ENCODE measurements around the gene FAM168A.
"Not testable (repeated sequence)": the region's sequence is repeated elsewhere in the genome, so short reads cannot be mapped to it uniquely, and the experiment has no call there.

FAM168A gene

GRCh38 chr11:73465023-73465675 is 132.8 kb downstream of the FAM168A start:
- DNase-seq = no peak

- DNase-seq = no peak
Measured at GRCh38 chr11:73464347-73464746, 133.6 kb downstream of the FAM168A start.

GRCh38 chr11:73463359-73463758 is 134.6 kb downstream of the FAM168A start:
- no peak for DNase-seq

- DNase-seq = peak; percentile 8 to 16
Measured at GRCh38 chr11:73461964-73462363, 135.9 kb downstream of the FAM168A start.

- no peak for DNase-seq
Measured at GRCh38 chr11:73461335-73461840, 136.5 kb downstream of the FAM168A start.

DNA sequence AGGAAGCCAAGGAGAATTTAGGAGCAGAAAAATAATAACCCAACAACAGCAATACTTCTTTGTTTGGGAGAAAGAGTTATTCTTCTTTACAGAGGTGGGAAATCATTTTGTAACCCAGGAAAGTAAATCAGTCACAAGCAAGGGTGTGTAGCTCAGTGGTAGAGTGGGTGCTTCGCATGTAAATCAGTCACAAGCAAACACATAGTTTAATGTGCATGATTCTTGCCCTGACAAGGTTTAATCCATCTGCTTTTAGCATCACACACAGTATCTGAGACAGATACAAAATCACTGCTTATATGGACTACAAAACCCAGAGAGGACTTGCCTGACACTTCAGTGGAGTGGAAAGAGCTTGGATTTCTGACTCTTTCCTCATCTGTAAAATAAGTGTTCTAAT is 139.7 kb downstream of the FAM168A start:
- no peak for DNase-seq

- no peak for DNase-seq
Measured at GRCh38 chr11:73454987-73455386, 142.9 kb downstream of the FAM168A start.

- no peak for DNase-seq
Measured at GRCh38 chr11:73453562-73453961, 144.3 kb downstream of the FAM168A start.

DNA sequence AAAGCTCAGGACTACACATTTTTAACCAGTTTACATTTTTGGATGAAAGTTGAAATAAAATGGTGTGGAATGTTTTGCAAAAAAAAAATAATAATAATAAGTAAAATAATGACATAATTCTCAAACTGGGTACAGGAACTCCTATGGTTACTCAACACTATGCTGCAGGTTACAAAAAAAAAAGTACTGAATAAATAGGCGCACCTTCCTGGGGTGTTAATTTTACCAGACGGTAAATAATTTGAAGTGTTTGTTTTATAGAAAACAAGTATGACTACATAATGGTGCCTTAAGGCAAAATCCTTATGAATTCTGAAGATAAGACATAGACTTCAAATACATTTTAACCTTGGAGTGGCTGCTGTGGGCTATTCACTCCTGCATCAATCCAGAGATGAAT is 145.2 kb downstream of the FAM168A start:
- no peak for DNase-seq

DNA sequence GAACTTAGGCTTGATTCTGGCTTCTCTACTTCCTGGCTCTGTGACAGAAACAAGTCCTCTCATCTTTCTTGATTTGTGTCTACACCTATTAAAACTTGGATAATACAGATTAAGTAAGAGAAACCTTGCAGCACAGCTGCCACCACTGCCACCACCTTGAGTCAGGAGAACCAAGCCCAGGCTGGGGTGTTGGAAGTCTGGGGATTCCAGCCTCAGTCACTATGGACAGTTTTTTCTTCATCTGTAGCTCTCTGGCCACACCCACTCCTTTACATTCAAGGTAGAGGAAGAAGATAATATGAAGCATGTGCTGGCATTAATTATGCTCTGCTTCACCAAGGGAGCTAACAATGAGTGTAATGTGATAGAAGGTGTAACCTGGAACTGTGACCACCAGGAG is 146.0 kb downstream of the FAM168A start:
- no peak for DNase-seq

- DNase-seq = no peak
Measured at GRCh38 chr11:73446766-73447165, 151.1 kb downstream of the FAM168A start.

GRCh38 chr11:73445980-73446379 is 151.9 kb downstream of the FAM168A start:
- no peak for DNase-seq

DNA sequence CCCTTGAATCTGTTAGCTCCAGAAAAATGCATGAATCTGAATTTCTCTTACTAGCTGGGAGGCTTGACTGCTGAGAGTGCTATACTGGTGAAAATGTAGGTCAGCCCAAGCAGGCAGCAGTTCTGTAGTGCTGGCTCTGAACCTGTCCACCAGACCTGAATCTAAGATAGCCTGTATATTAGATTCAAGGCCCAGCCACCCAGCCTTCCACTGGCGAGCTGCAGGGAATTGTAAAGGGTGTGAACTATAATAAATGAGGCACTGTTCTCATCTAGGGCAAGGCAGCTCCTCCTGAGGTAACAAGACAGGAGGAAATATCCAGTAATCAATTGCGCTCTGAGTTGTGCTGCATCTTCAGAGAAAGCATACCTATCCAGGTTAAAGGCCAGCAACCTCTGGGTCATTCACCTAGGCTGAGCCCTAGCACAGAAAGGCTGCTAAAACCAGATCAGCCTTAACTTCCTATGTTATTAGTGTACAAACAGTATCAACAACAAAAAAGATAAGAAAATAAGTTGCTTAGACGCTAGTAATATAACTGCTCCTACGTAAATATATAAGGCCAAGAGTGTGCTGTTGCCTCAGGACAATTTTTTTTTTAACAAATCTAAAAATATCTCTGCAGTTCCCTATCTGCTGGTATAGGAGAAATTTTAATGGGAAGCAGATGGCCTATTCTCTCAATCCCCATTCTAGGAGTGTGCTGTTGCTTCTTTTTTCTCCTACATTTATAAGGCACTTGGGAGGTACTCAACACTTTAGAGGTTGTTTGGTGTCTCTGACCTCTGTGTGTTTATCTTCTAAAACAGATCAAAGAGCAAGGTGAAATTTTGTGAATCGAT is 158.7 kb downstream of the FAM168A start:
- no peak for DNase-seq

- not testable (repeated sequence) for DNase-seq
Measured at GRCh38 chr11:73436859-73437258, 161.1 kb downstream of the FAM168A start.

DNA sequence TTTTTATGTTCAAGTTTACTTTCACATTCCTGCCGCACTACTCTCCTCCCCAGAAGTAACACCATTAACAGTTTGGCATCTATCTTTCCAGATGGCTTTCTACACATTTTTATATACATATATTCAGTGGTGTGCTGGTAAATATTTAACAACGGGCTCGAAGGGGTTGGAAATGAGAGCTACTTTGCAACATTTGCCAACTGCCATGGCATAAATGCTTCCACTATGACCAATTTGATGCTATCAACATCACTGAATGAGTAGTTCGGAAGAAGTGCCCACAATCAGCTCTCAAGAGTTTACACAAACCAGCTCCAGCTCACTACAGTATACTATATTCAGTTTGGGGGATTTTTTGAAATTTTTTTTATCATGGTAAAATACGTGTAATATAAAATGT is 166.5 kb downstream of the FAM168A start:
- DNase-seq = no peak

GRCh38 chr11:73430326-73430725 is 167.6 kb downstream of the FAM168A start:
- no peak for DNase-seq

- no peak for DNase-seq
Measured at GRCh38 chr11:73429121-73429750, 168.7 kb downstream of the FAM168A start.

DNA sequence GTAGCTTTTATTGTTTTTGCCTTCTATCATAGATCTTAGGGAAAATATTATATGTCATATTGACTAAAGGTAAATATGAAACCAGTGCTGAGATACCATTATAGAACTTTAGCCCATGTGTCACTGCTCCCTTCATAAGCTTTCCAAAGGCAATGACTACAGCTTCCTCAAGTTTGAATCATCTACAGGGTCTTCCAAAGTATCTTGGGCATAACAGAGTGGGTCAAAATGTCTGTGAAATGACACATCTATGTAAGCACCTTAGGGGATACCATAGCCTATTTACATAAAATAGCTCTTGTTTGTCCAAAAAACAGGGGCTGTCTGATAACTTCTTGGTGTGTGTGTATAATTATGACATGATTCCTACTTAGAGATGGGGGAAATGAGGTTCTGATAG is 169.2 kb downstream of the FAM168A start:
- no peak for DNase-seq

GRCh38 chr11:73428227-73428626 is 169.7 kb downstream of the FAM168A start:
- DNase-seq = no peak

- no peak for DNase-seq
Measured at GRCh38 chr11:73426219-73426850, 171.6 kb downstream of the FAM168A start.

- peak in 1 of 2 donors; percentile 59 for DNase-seq
Measured at GRCh38 chr11:73425108-73425507, 172.8 kb downstream of the FAM168A start.

DNA sequence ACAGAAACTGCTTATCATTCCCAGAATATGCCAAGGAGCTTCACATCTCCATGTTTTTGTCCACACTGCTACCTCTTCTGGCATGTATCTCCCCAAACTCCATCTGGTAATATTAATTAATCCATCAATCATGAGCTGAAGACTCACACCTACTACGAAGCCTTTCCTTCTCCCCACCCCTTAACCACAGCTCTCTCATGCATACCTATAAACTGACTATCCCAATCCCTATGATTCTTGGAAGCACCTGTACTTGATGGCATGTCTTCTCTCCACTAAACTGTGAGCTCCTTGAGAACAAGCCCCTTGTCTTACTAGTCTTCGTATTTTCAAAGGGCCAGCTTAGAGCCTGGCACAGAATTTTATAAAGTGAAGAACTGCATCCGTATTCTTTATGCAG is 174.4 kb downstream of the FAM168A start:
- DNase-seq = no peak

GRCh38 chr11:73422886-73423285 is 175.0 kb downstream of the FAM168A start:
- no peak for DNase-seq

All from CD4-positive, alpha-beta T cell treated with Interleukin-4 for 1 hour (primary cell).